CD1c-positive myeloid dendritic cell (primary cell): ENCODE data around the gene TADA2B.
A peak's percentile ranks its signal among the peaks of the same experiment; 100 is the strongest.
"Not testable (repeated sequence)": the region's sequence is repeated elsewhere in the genome, so short reads cannot be mapped to it uniquely, and the experiment has no call there.

Experiments used
- DNase-seq: peaks from one replicate; pipeline ENCODE4 v3.0.0-alpha.2; 2016; ENCODE audit errors: extremely low spot score

Gene TADA2B

GRCh38 chr4:7059662-7060061 is 16.5 kb downstream of the TADA2B start:
- DNase-seq = peak; percentile 54

GRCh38 chr4:7060346-7061150 is 17.4 kb downstream of the TADA2B start:
- DNase-seq = peak; percentile 54

- DNase-seq = no peak
Observed at GRCh38 chr4:7061815-7062214, 18.6 kb downstream of the TADA2B start.

GRCh38 chr4:7062816-7063215 is 19.6 kb downstream of the TADA2B start:
- no peak for DNase-seq

GRCh38 chr4:7063362-7063761 is 20.2 kb downstream of the TADA2B start:
- no peak for DNase-seq

- no peak for DNase-seq
Observed at GRCh38 chr4:7066006-7066405, 22.8 kb downstream of the TADA2B start.

GRCh38 chr4:7066493-7066892 is 23.3 kb downstream of the TADA2B start:
- DNase-seq = no peak

- no peak for DNase-seq
Observed at GRCh38 chr4:7067126-7067451, 23.9 kb downstream of the TADA2B start.

GRCh38 chr4:7067452-7068278 is 24.5 kb downstream of the TADA2B start, which contains the start of gene GRPEL1:
Gene GRPEL1 (minus strand): TSS chr4:7068064. CDS start chr4:7068032, 32 bp downstream.
- peak; percentile 100 for DNase-seq

- DNase-seq = no peak
Observed at GRCh38 chr4:7068279-7068842, 25.2 kb downstream of the TADA2B start.

- DNase-seq = no peak
Observed at GRCh38 chr4:7068883-7069282, 25.7 kb downstream of the TADA2B start.

- DNase-seq = peak; percentile 89
Observed at GRCh38 chr4:7070729-7071511, 27.7 kb downstream of the TADA2B start.

- DNase-seq = no peak
Observed at GRCh38 chr4:7073059-7073458, 29.9 kb downstream of the TADA2B start.

GRCh38 chr4:7073526-7074390 is 30.6 kb downstream of the TADA2B start:
- peak; percentile 38 for DNase-seq

GRCh38 chr4:7074426-7074825 is 31.3 kb downstream of the TADA2B start:
- no peak for DNase-seq

- no peak for DNase-seq
Observed at GRCh38 chr4:7075962-7076695, 33.0 kb downstream of the TADA2B start.

- no peak for DNase-seq
Observed at GRCh38 chr4:7076696-7077082, 33.5 kb downstream of the TADA2B start.

- no peak for DNase-seq
Observed at GRCh38 chr4:7077371-7077770, 34.2 kb downstream of the TADA2B start.

GRCh38 chr4:7078025-7078424 is 34.9 kb downstream of the TADA2B start:
- DNase-seq = no peak

GRCh38 chr4:7079483-7079882 is 36.3 kb downstream of the TADA2B start:
- not testable (repeated sequence) for DNase-seq
